Measurements from ENCODE around the gene ZNF496.

GRCh38 chr1:247297263-247298123 lies 34.2 kb downstream of the ZNF496 start:
- TF ChIP-seq REST (IDR thresholded peaks at IDR 0.05; ENCODE audit: insufficient read depth in 1 of 2, low read depth in 2 of 2, low read length in 2 of 2): no peak
- TF ChIP-seq POLR2AphosphoS5 (IDR thresholded peaks at IDR 0.05; ENCODE audit: low read depth, low read length): no peak
